Raji (cell line): Measurements from ENCODE around the gene OOEP.

Experiments used
- POLR2A ChIP-seq: IDR thresholded peaks from 2 replicates; pipeline ENCODE4 v1.6.1; 2011; ENCODE audit warnings: low read depth, low read length, control low read depth; ENCODE audit not compliant: insufficient read depth

OOEP gene

DNA sequence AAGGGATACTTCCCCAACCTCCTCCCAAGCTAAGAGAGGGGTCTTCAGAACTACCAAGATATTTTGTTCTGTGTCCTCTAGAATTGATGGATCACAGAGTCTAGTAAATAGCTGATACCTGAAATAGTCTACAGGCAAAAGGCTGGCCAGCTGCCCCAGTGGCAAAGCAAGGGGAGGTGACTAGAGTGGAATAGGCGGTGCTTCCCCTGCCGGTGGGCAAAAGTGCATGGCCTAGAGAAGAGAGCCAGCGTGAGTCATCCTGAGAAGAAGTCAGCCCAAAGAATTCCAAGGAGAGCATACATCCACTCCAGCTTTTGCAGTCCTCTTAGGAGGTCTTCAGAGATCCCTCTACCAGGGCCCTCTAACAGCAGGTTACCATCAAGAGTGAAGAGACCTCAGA, 30.4 kb downstream of the OOEP start:
- no peak for TF ChIP-seq POLR2A

DNA sequence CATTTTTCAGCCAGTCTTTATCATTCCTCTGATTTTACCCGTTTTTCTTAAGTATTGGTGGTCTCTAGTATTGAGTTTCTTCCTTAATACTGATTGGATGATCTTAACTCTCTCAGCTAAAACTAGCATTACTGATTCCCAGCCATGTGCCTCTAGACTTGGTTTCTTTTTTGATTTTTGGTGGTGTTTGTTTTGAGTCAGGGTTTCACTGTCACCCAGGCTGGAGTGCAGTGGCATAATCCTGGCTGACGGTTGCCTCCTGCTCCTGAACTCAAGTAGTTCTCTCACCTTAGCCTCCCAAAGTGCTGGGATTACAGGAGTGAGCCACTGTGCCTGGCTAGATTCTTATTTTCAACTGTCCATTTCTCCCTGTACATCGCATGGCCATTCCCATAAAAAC, 40.5 kb downstream of the OOEP start:
- TF ChIP-seq POLR2A: no peak

DNA sequence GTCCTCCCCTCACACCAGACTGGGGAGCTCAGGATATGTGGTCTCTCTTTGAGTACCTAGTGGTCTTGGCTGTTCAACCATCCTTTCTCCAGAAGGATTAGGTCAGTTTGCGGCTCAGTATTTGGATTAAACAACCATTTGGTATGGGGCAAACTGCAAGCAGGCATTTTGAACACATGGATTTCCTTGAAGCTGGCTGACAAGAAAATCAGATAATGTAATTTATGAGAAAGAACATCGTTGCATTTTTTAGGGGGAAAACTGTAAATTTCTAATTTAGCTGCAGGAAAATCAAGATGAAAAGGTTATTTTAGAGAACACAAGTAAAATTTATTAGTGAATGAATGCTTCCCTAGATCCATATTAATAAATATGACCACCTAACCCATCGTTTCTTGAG, 40.9 kb downstream of the OOEP start:
- no peak for TF ChIP-seq POLR2A

DNA sequence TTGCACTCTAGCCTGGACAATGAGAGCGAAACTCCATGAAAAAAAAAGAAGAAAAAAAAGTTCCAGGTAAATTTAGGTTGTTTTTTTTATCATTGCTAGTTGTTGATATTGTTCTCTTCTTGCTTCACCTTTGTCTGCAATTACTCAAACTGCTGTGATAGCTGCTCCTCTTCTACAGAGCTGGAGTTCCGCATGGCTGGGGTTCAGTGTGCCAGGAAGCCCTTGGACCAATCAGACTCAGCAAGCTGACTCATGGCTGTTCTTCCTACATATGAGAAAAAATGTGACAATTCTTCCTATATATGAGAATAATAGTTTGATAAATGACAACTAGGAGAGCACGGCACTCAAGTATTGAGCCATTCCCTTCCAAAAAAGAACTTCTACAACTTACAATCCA, 44.0 kb downstream of the OOEP start:
- no peak for TF ChIP-seq POLR2A

DNA sequence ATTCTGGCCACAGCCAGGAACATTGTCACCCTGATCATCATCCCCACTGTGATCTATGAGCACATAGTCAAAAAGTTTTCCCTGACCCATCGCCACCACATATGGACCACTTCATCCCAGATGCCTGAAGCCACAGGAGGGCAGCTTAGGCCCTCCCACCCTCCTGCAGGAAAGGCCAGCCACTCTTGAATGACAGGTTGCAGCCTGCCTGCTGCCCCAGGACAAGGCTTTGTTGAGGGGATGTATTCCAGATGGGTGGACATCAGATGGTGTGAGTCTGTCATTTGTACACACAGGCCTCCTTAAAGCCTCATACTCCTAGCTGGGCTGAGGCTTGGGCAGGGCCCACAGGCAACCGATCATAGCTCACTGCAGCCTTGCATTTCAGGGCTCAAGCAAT, 46.4 kb downstream of the OOEP start:
- no peak for TF ChIP-seq POLR2A
